HG02763 (cell line): ENCODE results near the gene NOTCH4.
"Not testable (repeated sequence)": the region's sequence is repeated elsewhere in the genome, so short reads cannot be mapped to it uniquely, and the experiment has no call there.

Experiments
- ATAC-seq: cut with Tn5 transposase; IDR thresholded peaks from one replicate; pipeline ENCODE4 v1.9.1; 2021; ENCODE audit warnings: mild to moderate bottlenecking, moderate library complexity; ENCODE audit not compliant: unreplicated experiment

The NOTCH4 gene

DNA sequence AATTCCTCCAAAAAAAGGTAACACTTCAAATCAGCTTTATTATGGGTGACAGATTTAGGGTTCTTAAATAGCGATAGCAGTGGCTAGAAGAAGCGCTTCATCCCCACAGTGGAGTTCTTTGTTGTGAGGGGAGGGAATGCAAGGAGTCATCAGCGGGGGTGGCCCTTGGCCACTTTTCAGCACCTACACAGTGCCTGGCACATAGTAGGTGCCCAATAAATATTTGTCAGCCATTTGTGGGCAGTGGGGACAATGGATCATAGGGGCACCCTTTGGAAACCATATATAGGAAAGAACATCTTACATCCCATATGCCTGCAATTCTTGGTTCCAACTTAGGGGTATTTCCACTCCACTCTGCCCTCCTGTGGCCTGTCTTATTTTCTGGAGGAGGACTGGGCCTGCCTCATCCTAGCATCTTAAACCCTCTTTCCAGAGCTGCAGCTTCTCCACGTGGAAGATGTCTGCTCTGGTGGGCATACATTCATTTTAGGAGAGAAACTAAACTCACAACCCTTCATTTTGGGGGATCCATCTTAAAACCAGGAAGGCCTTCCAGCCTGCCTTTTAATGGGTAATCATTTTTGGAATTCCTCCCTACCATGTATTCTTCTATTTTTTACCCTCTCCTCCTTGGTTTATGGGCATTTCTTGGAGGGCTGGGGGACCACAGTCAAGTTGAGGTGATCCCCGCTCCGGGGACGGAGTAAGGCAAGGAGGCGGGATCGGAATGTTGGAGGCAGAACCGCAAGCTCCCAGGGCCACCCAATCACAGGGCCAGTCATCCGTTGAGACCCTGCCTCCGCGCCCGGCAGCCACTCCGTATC, 28.8 kb downstream of the NOTCH4 start:
- ATAC-seq: peak; percentile 74

GRCh38 chr6:32194388-32194787, 29.5 kb downstream of the NOTCH4 start:
- ATAC-seq: no peak

- ATAC-seq: not testable (repeated sequence)
Measured at GRCh38 chr6:32193096-32193495, 30.8 kb downstream of the NOTCH4 start.

DNA sequence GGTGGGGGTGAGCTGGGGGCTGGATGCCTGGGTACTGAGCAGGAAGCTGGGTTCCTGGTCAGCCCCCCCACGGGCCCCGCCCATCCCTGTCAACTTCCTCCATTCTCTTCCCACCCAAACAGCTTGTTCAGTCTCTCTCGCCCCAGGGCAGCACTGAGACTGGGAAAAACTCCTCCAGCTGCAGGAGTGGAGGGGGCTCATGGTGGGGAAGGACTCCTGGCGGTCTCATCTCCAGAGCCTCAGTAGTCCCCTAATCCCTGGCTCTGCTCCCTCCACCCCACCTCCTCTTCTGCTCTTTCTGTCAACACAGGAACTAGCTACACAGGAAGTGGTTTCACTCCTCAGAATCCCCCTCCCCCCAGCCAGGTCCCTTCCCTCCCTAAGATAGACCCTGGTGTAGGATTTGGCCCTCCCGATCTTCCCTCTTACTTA, 31.2 kb downstream of the NOTCH4 start, which contains the start of gene GPSM3:
Gene GPSM3, minus strand, starts transcription at position 36 of the 432 bp plus-strand sequence. CDS start 130 bp downstream, outside the sequence.
- no peak for ATAC-seq

- no peak for ATAC-seq
Measured at GRCh38 chr6:32191696-32192607, 31.9 kb downstream of the NOTCH4 start.

- ATAC-seq: no peak
Measured at GRCh38 chr6:32190911-32191677, 32.8 kb downstream of the NOTCH4 start.

- ATAC-seq: peak; percentile 69
Measured at GRCh38 chr6:32190054-32190851, 33.6 kb downstream of the NOTCH4 start, which contains the start of gene PBX2. Gene PBX2, minus strand, starts transcription at chr6:32190202. Its CDS starts 287 bp downstream, at chr6:32189915.

GRCh38 chr6:32189742-32190053, 34.2 kb downstream of the NOTCH4 start:
- ATAC-seq: no peak

- no peak for ATAC-seq
Measured at GRCh38 chr6:32189069-32189741, 34.7 kb downstream of the NOTCH4 start.

DNA sequence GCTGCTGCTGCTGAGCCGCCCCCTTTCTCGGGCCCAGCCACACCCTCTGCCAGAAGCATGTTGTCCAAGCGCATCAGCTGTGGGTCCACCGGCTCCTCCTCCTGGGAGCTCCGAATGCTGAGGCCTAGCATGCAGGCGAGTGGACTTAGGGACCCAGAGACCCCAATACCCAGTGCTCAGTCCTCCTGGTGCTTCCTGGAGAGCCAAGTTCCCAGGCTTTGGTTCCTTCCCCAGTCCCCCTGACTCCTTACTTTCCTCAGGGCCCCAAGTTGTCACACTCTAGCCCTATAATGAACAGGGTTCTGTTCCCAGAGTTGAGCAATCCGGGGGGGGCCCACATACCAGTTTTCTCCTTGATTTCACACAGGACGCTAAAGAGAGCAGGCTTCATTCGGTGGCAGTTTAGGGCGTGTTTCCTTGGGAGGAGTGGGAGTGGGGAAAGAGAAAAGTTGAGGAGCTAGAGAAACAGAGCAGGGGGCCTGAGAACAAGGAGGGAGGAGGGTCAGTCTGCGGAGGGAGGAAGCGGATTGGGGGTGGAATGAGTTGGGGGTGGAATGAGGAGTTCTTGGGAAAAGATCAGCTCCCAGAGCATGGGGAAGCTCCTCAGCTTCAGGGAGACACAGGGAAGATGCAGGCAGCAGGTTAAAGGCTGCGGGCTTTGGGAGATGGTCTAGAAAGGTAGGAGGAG, 35.3 kb downstream of the NOTCH4 start:
- ATAC-seq: no peak

DNA sequence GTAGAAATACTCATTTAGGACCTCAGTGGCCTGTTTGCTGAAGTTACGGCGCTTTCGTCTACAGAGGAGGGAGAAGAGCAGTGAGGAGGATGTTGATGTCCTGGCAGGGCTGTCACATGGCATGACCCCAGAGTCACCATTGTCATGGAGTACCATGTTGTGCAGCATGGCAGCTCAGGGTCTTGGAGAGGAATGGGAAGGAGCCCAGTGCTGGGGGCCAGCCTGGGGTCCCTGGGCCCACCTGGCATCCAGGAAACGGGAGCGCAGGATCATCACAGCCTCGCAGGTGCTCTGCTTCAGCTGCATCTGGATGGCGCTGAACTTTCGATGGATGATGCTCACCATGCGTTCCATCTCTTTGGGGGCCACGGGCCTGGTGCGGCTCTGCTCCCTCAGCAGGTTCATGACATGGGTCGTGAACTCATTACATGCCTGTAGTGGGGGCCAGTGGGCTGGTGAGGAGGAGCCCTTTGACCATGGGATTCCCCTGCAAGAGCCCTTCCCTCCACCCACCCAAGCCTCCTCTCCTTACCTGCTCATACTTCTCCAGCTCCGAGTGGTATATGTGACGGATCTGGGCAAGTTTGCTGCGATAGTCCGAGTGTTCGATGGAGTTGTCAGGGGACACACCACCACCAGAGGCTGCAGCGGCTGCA, 36.0 kb downstream of the NOTCH4 start:
- not testable (repeated sequence) for ATAC-seq

GRCh38 chr6:32187009-32187709, 36.7 kb downstream of the NOTCH4 start:
- no peak for ATAC-seq

DNA sequence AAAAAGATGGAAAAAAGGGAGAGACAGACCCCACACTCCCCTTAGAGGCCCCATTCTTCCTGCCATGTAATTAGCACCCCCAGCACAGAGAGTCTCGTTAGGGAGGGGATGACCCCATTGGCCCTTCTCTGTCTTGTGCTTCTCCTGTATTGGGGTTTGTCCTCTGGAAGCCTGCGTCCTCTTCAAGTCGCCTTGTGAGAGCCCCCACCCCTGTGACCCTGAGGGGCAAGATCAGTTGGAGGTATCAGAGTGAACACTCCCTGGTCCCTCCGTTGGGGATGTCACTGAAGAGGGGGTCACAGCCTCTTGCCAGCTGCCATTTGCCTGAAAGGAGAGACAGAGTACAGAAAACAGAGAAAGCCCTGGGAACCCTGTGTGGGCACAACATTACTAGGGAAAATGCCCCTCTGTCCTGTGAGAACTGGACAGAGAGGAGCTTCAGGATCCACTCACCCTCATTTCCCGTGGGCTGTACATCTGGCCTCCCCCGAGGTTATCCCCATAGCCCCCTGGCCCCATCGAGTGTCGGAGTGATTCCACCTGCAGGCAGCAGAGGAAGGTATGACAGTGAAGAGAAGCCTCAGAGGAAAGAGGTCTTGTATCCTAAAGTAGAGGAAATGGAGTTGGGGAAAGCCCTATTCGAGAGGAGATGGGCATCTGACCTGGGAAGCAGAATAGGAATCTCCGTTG, 37.6 kb downstream of the NOTCH4 start:
- not testable (repeated sequence) for ATAC-seq

GRCh38 chr6:32185681-32186131, 38.2 kb downstream of the NOTCH4 start:
- ATAC-seq: not testable (repeated sequence)

DNA sequence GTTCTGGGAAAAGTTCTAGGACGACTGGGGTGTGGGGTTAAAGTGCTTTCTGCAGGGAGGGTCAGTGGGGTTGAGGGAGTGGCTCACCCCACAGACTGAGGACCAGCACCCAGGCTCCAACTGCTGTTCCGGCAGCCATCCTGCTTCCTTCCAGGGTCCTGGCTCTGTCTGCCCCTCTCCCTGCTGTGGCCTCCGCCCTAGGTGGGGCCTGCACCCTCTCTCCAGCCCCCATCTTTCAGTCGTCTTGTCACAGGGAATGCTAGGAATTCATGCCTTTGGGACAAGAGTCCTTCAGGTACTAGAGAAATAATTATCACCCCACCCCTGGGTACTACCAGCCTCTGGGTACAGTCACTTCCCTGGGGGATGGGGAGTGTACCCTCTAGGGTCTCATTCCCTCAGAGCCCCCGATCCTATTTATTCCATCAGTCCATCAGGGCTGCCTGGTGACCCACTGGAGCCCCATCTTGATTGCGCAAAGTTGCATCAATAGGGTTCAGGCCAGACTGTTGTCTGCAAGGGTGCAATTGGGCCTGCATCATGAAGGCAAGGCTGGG, 39.7 kb downstream of the NOTCH4 start, which contains the start of gene AGER:
Gene AGER, minus strand, starts transcription at position 170 of the 557 bp plus-strand sequence. Its CDS starts 31 bp downstream, at position 139.
- no peak for ATAC-seq

DNA sequence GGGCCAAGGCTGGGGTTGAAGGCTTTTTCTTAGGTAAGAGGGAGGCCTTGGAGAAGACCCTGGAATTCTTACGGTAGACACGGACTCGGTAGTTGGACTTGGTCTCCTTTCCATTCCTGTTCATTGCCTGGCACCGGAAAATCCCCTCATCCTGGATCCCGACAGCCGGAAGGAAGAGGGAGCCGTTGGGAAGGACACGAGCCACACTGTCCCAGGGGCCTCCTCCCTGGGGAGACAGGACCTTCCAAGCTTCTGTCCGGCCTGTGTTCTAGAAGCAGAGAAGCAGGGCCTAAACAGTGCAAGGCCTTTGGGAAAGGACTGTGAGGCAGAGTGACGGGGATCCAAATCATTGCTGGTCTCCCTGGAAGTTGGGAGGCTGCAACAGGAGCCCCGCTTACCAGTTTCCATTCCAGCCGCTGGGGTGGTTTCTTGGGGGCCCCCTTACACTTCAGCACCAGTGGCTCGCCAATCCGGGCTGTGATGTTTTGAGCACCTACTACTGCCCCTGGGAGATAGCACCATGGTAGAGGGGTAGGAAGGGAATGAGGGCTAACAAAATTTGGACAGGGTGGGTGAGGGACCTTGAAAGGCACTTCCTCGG, 40.3 kb downstream of the NOTCH4 start:
- ATAC-seq: no peak
